Activated gamma-delta T cell (primary cell): Measurements from ENCODE around the gene PDE6C.

Experiments
- DNase-seq: peaks from one replicate; lab custom pipeline; 2025; lab: John Stamatoyannopoulos, UW

PDE6C gene

DNA sequence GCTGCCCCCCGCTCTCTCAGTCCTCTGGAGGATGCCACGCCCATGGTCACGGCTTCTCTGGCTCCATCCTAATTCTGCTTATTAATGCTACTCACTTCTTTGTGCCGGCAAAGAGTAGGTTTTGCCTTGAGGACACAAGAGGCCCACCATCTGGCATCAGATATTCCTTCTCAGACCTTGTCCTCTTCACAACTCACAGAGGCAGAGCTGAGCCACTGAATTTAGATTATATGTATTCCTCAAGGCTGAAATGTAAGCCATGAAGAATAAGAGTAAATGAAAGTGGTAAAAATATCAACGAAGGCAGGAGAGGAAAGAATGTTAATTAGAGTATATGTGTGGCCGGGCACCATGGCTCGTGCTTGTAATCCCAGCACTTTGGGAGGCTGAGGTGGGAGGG is 17.8 kb upstream of the PDE6C start:
- no peak for DNase-seq

DNA sequence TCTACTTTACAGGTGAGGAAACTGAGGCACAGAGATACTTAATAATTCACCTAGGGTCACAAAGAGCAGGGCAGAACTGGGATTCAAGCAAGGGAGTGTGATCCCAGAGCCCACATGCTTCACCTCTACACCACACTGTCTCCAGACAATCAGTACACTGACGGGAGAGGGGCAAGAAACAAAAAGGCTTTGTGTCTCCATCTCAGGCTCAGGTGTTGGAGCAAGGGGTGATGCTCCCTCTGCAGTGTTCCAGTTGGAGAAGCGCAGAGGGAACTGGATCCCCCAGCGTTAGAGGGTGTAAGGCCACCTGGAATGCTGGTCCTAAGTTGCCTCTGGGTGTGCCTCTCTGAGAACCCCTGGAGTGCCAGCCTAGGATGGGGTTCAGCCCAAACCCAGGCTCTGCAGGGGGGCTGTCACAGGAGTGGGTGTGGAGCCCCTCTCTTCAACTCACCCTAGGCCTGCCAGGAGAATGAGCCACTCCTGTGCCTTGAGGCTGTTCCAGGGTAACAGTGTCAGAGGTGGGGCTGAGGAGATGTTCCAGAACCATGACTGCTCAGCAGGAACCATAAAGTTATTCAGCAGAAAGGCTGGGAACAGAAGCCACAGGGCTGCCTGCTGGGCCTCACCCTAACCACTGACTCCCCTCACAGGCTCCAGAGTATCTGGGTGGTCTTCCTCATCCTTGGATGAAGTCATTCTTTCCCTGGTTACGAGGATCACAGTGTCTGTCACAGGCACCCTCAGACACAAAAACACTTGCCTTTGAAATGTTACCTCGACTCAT is 16.8 kb upstream of the PDE6C start:
- DNase-seq: no peak

DNA sequence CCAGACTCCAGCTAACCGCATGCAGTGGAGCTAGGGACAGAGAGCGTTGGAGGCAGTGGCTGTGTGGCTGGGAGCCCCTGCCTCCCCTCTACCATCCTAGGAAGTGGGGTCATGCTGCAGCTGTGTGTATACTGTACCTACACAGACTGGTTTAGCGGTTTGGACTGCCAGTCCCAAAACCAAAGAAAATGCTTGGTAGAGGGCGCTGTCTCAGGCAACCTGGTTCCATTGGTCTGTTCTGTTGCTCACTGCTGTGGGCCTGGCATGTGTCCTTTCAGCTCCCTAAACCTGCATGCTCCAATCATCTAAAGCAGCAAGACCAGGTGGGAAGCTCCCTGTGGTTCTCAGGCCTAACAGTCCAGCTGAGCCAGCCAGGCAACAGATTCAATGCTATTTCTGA is 15.8 kb upstream of the PDE6C start:
- DNase-seq: no peak

DNA sequence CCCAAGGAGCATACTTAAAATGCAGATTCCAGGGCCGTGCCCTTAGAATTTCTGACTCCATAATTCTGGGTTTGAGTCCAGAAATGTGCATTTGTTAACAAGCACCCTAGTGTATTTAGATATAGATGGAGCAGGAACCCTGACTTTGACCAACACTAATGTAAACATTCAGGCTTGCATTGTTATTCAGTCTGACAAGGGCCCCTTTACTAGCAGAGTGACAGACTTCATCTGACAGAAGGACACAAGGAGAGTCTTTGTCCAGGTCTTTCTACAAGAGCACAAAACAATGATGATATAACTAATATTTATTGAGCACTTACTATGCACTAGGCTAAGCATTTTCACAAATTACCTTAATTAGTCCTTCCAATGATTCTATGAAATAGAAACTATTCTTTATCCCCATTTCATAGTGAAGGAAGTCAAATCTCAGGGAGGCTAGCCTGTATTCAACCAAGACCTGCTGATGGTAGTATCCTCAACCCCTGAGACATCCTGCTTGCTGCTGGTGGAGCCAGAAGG is 15.2 kb upstream of the PDE6C start:
- no peak for DNase-seq

DNA sequence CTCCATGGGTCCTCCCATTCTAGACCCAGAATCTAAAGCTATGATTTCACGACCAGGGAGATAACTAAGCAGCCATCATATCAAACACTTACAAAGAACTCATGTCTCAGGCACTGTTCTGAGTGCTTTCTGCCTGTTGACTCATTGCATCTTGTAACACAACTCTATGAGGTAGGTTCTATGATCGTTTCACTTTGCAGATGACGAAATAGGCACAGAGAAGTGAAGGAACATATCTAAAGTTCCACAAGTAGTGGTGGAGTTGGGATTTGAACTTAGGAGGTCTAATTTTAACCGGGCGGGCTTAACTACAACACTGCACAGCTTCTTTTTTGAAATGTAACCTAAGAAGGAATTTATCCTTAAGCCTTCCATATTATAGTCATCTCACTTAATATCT is 14.2 kb upstream of the PDE6C start:
- DNase-seq: no peak

DNA sequence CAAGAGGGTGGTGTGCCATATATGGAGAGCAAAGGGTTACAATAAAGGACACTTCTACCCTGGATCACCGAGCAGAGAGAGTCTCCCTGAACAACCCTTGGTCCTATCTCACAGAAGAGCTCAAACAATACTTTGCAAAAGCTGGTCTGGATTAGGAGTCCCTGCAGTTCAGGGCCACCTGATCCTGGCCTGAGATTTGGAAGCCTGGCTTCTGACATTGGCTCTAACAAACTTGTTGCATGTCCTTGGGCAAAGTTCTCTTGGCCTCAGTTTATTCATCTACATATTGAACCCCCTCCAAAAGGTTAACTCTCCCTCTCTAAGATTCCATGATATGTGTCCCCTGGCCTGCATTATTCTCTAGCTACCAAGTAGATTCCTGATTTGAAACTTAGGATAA is 13.0 kb upstream of the PDE6C start:
- DNase-seq: no peak

DNA sequence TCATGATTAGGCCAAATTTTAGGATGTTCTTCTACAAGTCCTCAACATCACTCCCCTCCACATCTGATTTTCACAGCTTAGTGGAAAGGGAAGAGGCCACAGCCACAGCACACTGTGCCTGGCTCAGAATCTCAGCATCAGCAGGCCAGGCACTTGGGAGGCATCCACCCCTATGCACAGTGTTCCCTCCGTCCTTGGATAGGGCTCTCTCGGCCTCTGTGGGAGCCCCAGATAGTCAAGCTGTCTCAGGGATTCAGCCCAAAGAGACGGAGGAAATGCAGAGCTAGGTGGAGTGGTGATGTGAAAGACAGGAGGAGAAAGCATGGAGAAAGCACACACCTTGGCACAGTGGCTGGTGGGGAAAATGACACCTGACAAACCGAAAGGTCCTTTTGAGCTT is 12.6 kb upstream of the PDE6C start:
- DNase-seq: no peak

DNA sequence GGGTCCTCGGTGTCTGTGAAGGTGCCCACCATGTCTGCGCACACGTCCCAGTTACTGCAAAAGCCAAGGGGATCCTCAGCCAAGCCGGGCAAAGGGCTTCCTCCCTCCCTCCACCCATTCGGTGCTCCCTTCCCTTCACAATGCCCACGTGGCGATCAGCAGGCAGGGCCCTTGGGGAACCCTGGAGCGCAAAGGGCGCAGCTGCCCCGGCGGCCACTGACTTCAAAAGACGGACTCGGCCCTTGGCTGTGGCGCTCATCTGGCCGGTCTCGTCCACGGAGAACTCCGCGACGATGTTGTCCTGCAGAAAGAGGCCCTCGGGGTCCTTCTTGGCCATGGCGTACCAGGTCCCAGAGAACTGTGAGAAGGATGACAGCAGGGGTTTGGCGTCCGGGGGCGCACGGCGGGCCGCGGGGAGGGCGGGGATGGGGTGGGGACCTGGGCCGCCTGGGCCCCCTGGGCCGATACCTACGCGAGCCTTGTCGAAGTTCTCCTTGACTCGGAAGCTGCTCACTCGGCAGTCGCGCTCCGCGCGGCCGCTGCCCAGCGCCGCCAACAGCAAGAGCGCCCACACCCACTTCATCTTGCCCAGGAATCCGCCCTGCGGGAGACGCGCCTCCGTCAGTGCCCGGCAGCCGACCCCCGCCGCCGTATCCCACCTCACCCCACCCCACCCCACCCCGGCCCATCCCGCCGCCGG is 11.7 kb upstream of the PDE6C start:
- DNase-seq: no peak

DNA sequence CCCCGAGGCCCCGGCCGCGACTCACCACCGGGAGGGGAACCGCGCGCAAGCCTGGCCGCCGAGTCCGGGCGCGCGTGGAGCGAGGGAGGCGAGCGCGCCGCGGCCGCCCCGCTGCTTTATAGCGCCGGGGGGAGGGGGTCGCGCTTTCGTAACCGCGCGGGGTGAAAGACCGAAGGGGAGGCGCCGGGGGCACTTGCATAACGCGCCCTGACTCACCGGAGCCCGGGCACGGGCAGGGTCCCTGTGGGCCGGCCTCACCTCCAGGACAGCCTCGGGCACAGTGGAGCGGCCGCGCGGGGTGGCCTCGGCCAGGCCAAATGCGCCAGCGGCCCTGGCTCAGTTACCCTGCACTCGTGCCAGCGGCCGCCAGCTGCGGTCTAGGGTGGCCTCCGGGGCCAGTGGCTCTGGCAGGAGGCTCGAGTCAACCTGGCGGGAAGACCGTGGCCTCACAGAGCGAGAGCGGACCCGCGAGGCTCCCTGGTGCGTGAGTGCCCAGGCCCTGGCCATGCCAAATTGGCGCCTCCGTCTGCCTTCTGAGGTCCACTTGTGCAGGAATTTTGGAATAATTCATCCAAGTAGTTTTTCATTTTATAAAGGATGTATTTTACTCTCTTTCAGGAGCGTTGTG is 11.1 kb upstream of the PDE6C start, which contains the start of gene RBP4:
TSS of gene RBP4 (minus strand) at position 90 of the 628 bp plus-strand sequence. CDS start 207 bp downstream, outside the sequence.
- no peak for DNase-seq

DNA sequence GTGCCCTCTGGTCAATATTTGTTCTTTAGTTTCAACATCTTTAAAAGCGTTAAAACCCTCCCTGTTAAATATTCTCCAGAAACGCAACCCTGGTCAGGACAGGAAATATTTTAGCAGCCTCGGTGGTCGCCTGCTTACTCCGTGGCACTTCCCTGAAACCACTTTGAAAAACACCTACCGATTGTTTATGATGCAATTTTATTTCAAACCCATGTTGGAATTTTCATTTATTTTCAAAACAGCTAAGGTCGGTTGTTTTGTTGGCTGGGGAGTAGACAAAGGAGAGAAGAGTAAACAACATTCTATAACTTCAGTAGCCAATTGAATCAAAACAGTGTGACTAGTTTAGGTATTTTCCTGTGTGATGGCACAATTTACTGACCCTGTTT is 10.6 kb upstream of the PDE6C start:
- DNase-seq: no peak

DNA sequence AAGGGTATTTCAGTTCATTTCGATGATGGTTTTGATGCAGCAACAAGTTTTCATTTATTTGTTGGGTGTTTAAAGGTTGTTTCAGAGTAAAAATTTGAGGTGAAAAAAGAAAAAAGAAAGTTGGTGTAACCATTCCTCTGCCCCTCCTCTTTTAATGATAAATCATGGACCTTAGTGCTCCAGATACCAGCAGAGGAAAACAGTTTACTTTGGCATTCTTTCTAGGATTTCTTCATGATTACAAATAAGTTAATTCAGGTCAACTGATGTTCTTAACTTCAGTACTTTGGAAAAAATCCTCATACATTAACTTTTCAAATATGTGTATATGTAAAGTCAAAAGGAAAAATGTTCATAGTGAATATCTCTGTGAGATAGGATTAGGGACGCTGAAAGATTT is 9.3 kb upstream of the PDE6C start:
- DNase-seq: no peak

DNA sequence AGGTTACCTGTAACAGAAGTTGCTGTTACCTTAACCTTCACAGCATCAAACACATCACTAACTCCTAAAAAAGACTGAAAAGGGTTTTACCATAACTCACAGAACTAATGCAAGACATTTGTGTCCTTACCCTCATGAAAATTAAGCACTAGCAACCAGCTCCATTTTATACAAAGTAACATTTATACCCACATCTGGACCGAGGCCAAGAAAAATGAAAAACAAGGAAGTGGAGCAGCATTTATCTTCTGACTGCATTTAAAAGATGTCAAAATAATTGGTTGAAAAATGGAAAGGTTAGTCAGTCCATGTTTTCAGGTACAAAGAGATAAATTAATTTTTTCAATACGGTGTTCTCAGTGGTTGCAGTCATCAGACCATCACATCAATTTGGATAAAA is 8.2 kb upstream of the PDE6C start:
- no peak for DNase-seq

DNA sequence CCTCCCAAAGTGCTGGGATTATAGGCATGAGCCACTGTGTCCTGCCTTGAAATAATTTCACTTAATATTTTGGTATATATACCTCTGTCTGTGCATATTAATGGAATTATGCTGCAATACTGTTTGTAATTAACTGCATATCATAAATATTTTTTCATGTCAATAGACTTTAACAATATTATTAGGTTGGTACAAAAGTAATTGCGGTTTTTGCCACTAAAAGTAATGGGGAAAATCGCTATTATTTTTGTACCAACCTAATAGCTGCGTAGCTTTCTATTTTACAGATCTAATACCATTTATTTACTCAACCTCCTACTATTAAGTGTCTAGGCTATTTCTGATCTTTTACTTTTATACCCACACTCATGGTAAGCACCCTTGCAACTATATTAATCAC is 3.9 kb upstream of the PDE6C start:
- DNase-seq: no peak

DNA sequence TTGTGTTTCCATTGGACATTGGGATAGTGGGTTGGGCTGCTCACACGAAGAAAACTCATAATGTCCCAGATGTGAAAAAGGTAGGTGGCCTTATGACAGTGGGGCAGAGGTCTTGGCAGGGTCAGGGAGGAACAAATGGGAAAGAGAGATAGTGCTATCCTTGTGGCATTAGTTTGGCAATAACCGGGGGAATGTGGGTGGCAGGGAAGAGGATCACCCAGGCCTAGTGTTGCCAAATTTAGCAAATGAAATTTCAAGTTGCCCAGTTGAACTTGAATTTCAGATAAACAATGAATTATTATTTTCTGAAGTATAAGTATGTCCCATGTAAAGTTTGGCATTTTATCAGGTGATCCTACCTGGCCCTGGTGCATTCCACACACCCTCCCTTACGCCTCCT is 789 bp downstream of the PDE6C start:
- DNase-seq: no peak

DNA sequence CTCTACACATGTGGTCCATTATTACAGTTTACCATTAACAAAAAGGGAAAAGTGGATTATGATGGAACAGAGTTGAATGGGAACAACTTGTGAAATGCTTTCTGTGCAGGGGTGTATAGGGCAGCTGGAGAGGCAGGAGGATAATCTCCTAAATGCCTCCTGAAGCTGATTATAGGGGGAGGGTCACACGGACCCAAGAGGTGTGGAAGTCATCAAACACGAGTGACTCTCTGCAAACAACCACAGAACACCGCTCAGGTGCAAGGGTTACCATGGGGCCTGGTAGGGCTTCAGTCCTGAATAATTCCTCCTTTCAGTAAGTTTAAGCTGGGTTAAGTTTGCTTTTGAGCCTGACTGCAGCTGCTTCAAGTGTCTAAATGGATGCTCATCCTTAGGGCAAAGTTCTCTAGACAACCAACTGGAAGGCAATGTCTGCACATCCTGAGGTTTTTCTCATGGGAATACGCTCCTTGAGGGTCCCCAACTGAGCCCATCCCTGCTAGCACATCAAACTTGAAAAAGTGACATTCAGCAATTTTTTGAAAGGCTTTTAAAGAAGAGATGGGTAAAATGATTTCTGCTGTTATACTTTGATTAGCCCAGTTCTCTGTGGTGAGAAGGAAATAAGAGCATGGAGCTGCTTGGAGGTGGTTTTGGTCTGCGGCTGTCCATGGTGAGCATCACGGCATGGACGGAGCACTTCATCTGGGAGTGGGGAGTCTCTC is 1.9 kb downstream of the PDE6C start:
- DNase-seq: no peak

DNA sequence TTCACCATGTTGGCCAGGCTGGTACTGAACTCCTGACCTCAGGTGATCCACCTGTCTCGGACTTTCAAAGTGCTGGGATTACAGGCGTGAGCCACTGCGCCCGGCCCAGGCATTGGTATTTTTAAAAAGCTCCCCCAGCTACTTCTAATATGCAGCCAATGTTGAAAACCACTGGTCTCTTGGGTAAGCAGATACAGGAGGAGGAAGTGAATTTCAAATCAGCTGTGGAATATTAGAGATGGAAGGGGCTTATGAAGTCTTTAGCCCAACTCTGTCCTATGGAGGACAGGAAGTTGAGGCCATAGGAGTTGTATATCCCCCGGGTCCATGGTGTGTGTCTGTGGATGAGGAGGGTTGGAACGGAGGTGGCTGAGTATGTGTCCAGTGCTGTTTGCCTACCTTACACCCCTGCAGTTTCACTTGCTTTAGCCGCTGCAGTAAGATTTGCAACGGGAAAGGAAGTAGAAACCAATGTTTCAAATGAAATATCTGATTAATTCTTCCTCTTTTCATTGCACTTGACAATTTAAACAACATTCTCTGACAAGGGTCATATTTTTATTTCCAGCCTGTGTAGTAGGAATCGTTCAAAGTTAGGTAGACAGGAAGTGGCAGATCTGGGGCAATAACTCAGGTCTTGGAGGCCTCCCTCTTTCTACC is 3.4 kb downstream of the PDE6C start:
- no peak for DNase-seq

DNA sequence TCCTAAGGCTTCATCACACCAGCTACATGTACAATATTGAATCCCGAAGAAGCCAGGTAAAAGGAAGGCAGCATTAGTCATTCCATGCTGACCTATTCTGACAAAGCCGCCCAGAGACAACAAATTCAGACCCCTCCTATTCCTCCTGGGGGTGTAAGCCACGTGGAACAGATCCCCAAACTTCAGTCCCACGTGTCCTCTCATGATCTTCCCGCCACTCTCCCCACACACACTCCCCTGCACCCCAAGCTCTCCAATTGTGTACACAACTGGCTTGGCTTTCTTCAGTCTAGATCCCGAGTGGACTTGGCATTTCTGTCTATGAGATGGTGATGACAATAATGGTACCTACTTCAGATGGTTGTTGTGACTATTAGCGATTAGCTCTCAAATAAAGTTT is 8.6 kb downstream of the PDE6C start:
- no peak for DNase-seq

DNA sequence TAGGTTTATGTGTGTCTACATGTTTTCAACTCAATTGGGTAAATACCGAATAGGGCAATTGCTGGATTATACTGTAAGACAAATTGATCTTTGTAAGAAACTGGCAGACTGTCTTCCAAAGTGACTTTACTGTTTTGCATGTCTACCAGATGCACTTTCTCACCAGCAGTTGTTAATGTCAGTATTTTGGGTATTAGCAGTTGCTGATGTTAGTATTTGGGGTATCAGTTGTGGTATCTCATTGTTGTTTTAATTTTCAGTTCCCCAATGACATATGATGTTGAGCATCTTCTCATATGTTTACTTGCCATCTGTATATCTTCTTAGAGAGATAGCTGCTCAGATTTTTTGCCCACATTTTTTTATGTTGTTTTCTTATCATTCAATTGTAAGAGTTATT is 10.6 kb downstream of the PDE6C start:
- no peak for DNase-seq

DNA sequence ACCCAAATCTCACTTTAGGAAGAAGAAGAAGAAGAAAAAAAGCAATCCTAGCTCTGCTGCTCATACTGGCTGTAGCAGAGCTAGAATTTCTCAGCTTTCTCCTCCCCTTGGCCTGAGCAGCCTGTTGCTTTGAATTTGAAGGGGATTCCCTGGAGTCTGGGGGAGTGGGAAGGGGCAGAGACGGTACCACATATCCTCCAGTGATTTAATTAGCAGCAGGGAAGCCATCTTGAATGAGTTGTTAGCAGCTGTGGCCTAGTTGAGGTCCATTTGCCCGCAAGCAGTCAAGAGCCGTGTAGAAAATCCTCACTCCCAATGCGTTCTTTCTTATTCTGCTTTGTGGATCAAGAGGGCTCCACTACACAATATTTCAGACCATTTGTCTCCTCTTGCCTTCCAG is 16.5 kb downstream of the PDE6C start:
- DNase-seq: no peak

DNA sequence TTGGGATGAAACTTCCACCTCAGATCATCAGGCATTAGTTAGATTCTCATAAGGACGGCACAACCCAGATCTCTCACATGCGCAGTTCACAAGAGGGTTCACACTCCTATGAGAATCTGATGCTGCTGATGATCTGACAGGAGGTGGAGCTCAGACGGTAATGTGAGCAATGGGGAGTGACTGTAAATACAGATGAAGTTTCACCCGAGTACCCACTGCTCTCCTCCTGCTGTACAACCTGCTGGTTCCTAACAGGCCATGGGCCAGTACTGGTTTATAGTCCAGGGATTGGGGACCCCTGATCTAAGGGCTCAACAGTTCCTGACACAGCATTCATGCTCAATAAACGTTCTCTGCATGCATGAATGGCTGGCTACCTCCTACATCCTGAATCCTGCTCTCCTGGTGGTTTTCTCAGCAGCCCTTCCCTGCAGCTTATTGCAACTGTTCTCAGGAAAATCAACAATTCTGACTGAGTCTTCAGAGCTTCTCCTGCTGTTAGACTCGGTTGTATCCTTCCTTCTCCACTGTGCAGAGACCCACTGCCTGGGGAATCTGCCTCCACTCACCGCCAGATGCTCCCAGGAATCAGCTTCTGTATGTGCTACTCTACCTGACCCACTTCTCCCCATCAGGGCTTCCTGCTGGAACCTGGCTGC is 17.4 kb downstream of the PDE6C start:
- no peak for DNase-seq
